Measurements from ENCODE around the gene PCDH15. TPM values are rescaled to one million over a fixed set of nuclear protein-coding genes. Genes with fewer than 3 reads are reported as not detected.

Gene PCDH15
- total RNA-seq, 2 experiments from 2014 or later = not detected

DNA sequence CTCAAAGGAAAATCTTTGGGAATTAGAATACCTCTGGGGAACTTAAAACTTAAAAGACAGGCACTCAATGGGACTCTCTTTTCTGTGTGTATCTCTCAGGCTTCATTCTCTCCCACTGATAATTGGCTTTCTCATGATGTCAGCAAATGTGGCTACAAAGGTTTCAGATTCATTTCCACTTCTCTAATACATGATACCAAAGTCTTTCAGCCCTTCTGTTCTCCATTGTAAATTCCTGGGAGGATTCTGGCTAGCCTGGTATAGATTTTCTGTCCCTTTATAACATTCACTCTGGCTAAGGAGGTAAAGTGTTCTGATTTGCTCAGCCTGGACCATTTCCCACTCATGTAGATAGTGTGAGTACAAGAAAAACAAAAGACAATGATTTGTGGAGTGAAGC is 606.2 kb downstream of the PCDH15 start:
- no peak overlapping the region for H3K4me3 Mint-ChIP-seq
- no peaks in the 10 kb centered on the region for H3K27me3 Mint-ChIP-seq
- no peaks in the 10 kb centered on the region for H3K36me3 Mint-ChIP-seq (ENCODE audit: low read depth)
- ChIA-PET POLR2A (no interaction called here), CTCF (no interaction called here)
- no peak overlapping the region for H3K27ac Mint-ChIP-seq
- peaks cover 3% of the 10 kb centered on the region for H3K9me3 Mint-ChIP-seq
- H3K4me1 Mint-ChIP-seq = no peaks in the 10 kb centered on the region
- no peak for DNase-seq

DNA sequence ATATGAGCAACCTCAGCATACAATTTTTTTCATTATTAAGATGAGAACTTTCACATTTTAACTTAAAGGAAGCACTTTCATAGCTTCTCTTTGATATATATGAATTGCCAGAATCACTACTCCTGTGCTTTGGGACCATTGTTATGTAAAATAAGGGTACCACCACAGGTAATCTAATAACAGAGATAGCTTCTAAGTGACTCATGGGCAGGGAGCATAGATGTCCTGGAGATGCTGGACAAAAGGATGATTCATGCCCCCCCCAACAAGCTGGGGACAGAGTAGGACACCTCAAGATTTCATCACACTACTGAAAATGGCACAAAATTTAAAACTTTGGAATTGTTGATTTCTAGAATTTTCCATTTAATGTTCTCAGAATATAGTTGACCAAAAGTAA is 641.1 kb downstream of the PCDH15 start:
- DNase-seq = no peak
- CTCF ChIA-PET = no interaction called here
- Mint-ChIP-seq H3K36me3 (ENCODE audit: low read depth) (no peaks in the 10 kb centered on the region), H3K4me3 (no peak overlapping the region), H3K27me3 (no peaks in the 10 kb centered on the region), H3K27ac (no peak overlapping the region), H3K9me3 (peaks cover 13% of the 10 kb centered on the region), H3K4me1 (no peaks in the 10 kb centered on the region)
- POLR2A ChIA-PET = no interaction called here

DNA sequence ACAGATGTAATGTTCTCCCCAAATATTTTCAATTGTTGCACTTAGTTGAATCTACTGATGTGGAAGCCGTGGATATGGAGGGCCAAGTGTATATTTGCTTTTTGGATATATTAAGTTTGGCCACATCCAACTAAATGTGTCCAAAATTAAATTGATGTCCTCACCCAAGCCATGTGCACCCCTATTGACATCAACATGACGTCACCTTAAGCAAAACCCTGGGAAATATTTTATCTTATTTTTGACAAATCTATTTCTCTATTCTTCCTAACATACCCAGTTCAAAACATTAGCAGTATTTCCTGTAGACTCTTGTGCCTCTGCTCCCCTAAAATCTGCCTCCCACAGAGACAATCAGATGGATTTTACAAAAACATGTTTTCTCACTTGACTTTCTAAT is 652.5 kb downstream of the PCDH15 start:
- ChIA-PET CTCF (no interaction called here), POLR2A (no interaction called here)
- Mint-ChIP-seq H3K27ac (no peak overlapping the region), H3K27me3 (no peaks in the 10 kb centered on the region), H3K9me3 (no peaks in the 10 kb centered on the region), H3K4me3 (no peak overlapping the region), H3K4me1 (no peaks in the 10 kb centered on the region), H3K36me3 (ENCODE audit: low read depth) (no peaks in the 10 kb centered on the region)
- no peak for DNase-seq

DNA sequence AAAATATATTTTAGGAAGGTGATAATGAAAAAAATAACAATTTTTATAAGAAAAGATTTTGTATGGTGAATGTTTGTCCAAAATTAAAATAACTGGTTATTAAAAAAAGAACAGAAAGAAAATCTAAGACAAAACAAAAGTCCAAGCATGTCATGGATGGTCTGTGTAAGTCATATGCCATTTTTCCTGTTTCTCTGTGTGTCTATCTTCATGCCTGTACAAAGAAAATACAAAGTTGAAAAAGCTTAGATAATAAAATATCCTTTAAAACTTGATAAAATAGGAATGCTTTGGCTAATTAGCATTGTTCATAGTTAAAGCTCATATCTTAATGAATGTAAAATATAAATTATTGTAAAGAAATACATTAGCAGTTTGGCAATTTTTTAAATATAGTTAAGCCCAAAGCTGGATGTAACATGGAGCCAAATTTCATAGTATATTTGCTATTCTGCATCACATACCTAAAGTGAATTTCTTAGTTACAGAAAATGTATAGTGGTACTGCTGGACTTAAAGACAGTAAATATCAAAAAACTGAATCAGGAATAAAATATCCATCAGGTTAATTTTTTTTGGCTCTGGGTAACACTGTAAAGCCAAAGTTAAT is 661.1 kb downstream of the PCDH15 start:
- no peaks in the 10 kb centered on the region for H3K27me3 Mint-ChIP-seq

DNA sequence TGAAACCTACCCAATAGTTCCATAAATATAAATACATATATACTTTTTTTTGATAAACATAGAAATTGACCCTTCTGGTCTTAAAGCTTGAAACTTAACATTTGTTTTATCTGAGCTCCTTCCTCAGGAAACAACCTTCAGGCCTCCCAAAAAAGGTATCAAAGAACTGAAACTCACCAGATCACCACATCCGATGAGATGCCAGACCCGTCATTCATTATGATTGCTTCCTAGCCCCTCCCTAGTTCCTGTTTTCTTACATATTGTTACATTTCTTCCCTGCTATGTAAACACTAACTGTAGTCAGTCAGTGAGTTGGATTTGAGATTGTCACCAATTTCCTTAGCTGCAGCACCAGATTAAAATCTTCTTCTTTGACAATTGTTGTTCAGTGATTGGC is 663.6 kb downstream of the PCDH15 start:
- Mint-ChIP-seq H3K9me3 (peaks cover 15% of the 10 kb centered on the region), H3K27ac (no peak overlapping the region), H3K4me1 (no peaks in the 10 kb centered on the region), H3K4me3 (no peak overlapping the region), H3K27me3 (no peaks in the 10 kb centered on the region), H3K36me3 (ENCODE audit: low read depth) (no peaks in the 10 kb centered on the region)
- DNase-seq = no peak
- ChIA-PET CTCF (no interaction called here), POLR2A (no interaction called here)

More for the DNA sequence above, 661.1 kb downstream of the PCDH15 start:
- POLR2A ChIA-PET = no interaction called here
- Mint-ChIP-seq H3K27ac (no peak overlapping the region), H3K9me3 (peaks cover 18% of the 10 kb centered on the region), H3K4me3 (no peak overlapping the region), H3K36me3 (ENCODE audit: low read depth) (no peaks in the 10 kb centered on the region), H3K4me1 (no peaks in the 10 kb centered on the region)
- no peak for DNase-seq
- CTCF ChIA-PET = no interaction called here

DNA sequence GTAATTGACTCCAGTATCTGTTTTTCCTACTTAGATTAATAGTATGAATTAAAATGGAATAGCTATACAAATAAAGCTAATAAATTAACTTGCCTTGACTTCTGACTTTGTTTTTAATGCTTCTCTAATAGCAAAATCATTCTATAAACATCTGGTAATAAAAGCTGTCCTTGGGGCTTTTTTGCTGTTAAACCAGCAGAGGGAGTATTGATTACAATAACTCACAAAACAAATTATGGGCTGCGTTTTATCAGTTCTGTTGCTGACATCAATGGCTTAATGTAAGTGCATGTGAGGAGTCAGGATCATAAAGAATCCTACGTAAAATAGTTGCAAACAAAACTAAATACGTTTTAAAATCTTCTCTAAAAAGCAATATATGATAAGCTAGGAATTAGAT is 667.8 kb downstream of the PCDH15 start:
- ChIA-PET POLR2A (no interaction called here), CTCF (interaction anchor here (0.8 kb wide), 1 partner anchor 8 kb away, joined by 3 read pairs; no protein-coding TSS in a partner anchor)
- H3K36me3 Mint-ChIP-seq (ENCODE audit: low read depth) = no peaks in the 10 kb centered on the region
- H3K27ac Mint-ChIP-seq = no peak overlapping the region
- DNase-seq = no peak
- peaks cover 15% of the 10 kb centered on the region for H3K9me3 Mint-ChIP-seq
- H3K4me1 Mint-ChIP-seq = no peaks in the 10 kb centered on the region
- H3K4me3 Mint-ChIP-seq = no peak overlapping the region
- no peaks in the 10 kb centered on the region for H3K27me3 Mint-ChIP-seq

DNA sequence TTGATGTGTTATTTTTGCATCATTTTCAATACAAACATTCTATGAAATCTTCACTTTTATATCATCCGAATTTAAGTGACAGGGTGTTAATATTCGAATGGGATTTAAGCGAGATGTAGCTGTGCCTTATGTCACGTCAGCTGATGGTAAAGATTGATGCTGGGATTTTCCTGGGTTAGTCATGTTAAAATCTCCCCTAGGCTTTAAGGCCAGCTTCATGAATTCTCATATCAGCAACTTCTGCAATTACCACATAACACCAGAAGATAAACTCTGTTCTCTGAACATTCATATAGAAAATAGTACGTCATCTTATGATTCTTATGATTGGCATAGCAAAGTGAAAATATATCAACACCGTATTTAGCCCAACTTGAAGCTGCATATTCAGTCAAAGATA is 669.2 kb downstream of the PCDH15 start:
- Mint-ChIP-seq H3K4me1 (no peaks in the 10 kb centered on the region), H3K9me3 (peaks cover 12% of the 10 kb centered on the region), H3K27me3 (no peaks in the 10 kb centered on the region), H3K36me3 (ENCODE audit: low read depth) (no peaks in the 10 kb centered on the region), H3K4me3 (no peak overlapping the region), H3K27ac (no peak overlapping the region)
- DNase-seq = no peak
- ChIA-PET CTCF (interaction anchor here (0.7 kb wide), 1 partner anchor 9 kb away, joined by 4 read pairs; no protein-coding TSS in a partner anchor), POLR2A (no interaction called here)

DNA sequence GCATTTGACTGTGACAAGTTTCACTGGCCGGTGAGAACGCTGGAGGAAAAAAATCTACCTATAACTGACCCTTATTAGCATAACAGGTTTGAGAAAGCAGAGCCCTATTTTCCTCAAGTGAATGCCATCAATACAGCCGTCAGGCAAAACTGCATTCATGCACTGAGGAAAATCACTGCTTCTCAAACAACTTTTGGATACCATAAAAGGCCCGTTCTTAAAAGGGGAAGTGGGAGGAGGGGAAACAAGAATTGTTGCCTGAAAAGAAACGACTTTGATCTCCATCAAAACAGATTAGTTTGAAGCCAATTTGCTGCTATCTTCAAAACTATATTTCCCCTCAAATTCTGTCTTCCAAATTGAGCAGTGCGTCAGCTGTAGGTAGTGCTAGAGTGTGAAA is 670.6 kb downstream of the PCDH15 start:
- Mint-ChIP-seq H3K4me3 (no peak overlapping the region), H3K27me3 (no peaks in the 10 kb centered on the region), H3K27ac (no peak overlapping the region), H3K4me1 (no peaks in the 10 kb centered on the region), H3K9me3 (peaks cover 6% of the 10 kb centered on the region), H3K36me3 (ENCODE audit: low read depth) (no peaks in the 10 kb centered on the region)
- ChIA-PET CTCF (no interaction called here), POLR2A (no interaction called here)
- no peak for DNase-seq

DNA sequence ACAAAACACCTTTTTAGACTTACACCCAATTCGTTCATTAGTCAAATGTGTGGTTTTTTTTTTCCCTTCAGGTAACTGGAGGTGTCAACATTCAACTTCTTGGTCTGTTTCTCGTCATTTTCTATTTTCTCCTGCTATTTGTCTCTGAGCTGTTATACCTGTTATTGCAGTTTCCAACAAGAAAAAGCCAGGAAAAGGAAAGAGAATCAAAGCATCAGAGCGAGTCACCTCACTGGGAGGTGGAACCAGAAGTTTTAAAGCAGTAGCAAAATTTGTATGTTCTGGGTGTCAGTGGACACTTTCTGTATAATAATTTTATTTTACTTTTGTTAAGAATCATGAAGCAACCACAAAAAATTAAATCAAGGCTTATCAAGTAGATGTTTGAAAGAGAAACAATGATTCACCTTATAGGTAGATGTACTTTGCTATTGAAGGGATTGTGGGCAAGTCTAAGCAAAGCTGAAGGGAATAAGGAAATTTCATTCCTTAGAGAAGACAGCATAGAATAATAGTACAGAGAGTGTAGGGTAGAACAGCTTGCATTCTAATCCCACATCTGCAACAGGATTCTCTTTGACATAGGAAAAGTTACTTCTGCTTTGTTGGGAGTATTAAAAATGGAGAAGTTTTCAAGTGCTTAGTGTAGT is 675.8 kb downstream of the PCDH15 start:
- POLR2A ChIA-PET = no interaction called here
- peaks cover 21% of the 10 kb centered on the region for H3K9me3 Mint-ChIP-seq
- H3K27ac Mint-ChIP-seq = no peak overlapping the region
- H3K4me3 Mint-ChIP-seq = no peak overlapping the region
- no peaks in the 10 kb centered on the region for H3K36me3 Mint-ChIP-seq (ENCODE audit: low read depth)
- no peak for DNase-seq
- no peaks in the 10 kb centered on the region for H3K4me1 Mint-ChIP-seq
- CTCF ChIA-PET = interaction anchor here (0.6 kb wide), 1 partner anchor 8 kb away, joined by 3 read pairs; no protein-coding TSS in a partner anchor
- no peaks in the 10 kb centered on the region for H3K27me3 Mint-ChIP-seq

DNA sequence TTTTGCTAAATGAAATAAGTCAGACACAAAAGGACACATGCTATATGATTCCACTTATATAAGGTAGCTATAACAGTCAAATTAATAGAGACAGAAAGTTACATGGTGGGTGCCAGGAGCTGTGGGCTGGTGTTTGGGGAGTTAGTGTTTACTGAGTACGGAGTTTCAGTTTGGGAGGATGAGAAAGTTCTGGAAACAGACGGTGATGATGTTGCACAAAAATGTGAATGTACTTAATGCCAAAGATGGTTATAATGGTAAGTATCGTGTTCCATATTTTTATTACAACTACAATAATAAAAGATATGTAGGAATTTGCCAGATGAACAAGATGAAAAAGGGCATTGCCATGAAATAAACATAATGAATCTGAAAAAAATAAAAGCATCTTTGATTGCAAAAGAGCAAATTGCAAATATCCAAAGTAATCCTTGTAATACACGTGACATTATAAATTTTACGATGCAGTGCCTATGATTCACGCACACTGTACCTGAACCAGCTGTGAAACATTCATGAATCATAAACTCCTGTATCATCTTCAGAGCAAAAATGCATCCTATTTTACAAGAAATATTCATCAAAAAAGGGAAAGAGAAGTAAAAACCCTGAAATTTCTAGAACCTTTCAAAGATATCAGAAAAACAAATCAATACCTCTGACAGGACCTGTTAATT is 676.7 kb downstream of the PCDH15 start:
- Mint-ChIP-seq H3K4me1 (no peaks in the 10 kb centered on the region), H3K9me3 (peaks cover 21% of the 10 kb centered on the region), H3K27ac (no peak overlapping the region), H3K4me3 (no peak overlapping the region), H3K36me3 (ENCODE audit: low read depth) (no peaks in the 10 kb centered on the region), H3K27me3 (no peaks in the 10 kb centered on the region)
- POLR2A ChIA-PET = no interaction called here
- DNase-seq = no peak
- CTCF ChIA-PET = interaction anchor here (0.6 kb wide), 1 partner anchor 9 kb away, joined by 3 read pairs; no protein-coding TSS in a partner anchor

DNA sequence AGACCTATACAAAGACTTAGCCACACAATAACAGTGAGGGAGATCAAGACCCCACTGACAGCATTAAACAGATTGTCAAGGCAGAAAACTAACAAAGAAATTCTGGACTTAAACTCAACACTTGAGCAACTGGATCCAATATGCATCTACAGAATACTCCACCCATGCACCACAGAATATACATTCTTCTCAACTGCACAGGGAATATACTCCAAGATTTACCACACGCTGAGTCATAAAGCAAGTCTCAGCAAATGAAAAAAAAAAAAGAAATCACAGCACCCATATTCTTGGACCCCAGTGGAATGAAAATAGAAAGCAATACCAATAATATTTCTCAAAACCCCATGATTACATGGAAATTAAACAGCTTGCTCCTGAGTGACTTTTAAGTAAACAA is 680.2 kb downstream of the PCDH15 start:
- POLR2A ChIA-PET = no interaction called here
- Mint-ChIP-seq H3K4me1 (no peaks in the 10 kb centered on the region), H3K4me3 (no peak overlapping the region)

DNA sequence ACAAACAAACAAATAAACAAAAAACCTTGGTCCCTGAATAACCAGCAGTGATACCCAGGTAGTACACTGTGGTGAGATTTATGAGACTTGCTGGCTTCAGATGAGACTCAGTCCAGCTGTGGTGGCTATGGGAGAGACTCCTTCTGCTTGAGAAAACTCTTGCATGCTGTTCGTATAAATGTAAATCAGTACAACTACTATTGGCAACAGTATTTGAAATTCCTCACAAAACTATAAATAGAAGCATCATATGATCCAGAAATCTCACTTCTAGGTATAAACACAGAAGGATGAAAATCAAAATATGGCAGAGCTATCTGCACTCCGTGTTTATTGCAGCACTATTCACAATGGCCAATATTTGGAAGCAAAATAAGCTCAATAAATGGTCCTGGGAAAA is 692.1 kb downstream of the PCDH15 start:
- Mint-ChIP-seq H3K4me3 (no peak overlapping the region), H3K36me3 (ENCODE audit: low read depth) (no peaks in the 10 kb centered on the region), H3K4me1 (no peaks in the 10 kb centered on the region), H3K27me3 (no peaks in the 10 kb centered on the region), H3K9me3 (peaks cover 14% of the 10 kb centered on the region), H3K27ac (no peak overlapping the region)
- ChIA-PET CTCF (no interaction called here), POLR2A (no interaction called here)
- DNase-seq = no peak

More for the DNA sequence above, 680.2 kb downstream of the PCDH15 start:
- DNase-seq = no peak
- peaks cover 33% of the 10 kb centered on the region for H3K9me3 Mint-ChIP-seq
- H3K27me3 Mint-ChIP-seq = no peaks in the 10 kb centered on the region
- H3K27ac Mint-ChIP-seq = no peak overlapping the region
- H3K36me3 Mint-ChIP-seq (ENCODE audit: low read depth) = no peaks in the 10 kb centered on the region
- CTCF ChIA-PET = no interaction called here

DNA sequence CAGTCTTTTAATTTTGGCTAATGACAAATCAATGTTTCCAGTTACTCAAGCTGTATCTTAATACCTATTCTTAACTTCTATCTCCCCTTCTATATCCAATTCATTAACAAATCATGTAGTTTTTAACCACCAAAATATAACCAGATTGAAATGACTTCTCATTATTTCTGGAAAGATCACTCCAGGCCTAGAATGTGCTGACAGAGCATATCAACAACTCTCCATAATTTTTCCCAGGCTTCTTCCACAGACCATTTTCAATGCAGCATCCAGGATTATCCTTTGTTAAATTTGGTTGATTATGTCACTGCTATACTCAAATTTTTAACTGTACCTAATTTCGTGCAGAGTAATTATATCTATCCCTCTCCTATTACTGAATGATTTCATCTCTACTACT is 704.1 kb downstream of the PCDH15 start:
- ChIA-PET CTCF (no interaction called here), POLR2A (no interaction called here)
- no peak overlapping the region for H3K4me3 Mint-ChIP-seq
- peaks cover 4% of the 10 kb centered on the region for H3K9me3 Mint-ChIP-seq
- no peaks in the 10 kb centered on the region for H3K27me3 Mint-ChIP-seq
- no peak for DNase-seq
- no peaks in the 10 kb centered on the region for H3K36me3 Mint-ChIP-seq (ENCODE audit: low read depth)
- no peak overlapping the region for H3K27ac Mint-ChIP-seq
- H3K4me1 Mint-ChIP-seq = no peaks in the 10 kb centered on the region

DNA sequence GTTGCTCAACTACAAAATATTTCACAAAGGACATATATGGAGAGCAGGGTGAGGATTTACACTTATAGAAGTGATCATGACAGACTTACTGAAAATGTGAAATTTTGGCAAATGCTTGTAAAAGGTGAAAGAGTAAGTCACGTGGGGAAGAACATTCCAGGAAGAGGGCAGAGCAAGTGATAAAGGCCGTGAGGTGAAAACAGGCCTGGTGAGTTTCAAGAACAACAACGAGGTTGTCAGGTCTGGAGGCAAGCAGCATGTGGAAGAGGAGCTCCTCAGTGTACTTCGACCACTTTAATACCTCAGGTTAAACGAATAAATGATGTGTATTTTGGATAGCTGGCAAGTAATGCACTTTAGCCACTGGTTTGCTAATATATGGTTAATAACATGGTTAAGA is 706.7 kb downstream of the PCDH15 start:
- H3K27ac Mint-ChIP-seq = no peak overlapping the region
- H3K36me3 Mint-ChIP-seq (ENCODE audit: low read depth) = no peaks in the 10 kb centered on the region
- H3K9me3 Mint-ChIP-seq = peaks cover 4% of the 10 kb centered on the region
- no peaks in the 10 kb centered on the region for H3K4me1 Mint-ChIP-seq
- no peak overlapping the region for H3K4me3 Mint-ChIP-seq
- ChIA-PET POLR2A (no interaction called here), CTCF (no interaction called here)
- no peak for DNase-seq
- H3K27me3 Mint-ChIP-seq = no peaks in the 10 kb centered on the region

Data from activated CD4-positive, alpha-beta memory T cell treated with anti-CD3 and anti-CD28 coated beads, Interleukin-2, amount 10 ng/mL, durations not matched to agents 7 days and 5 days (primary cell).